Left ventricle myocardium inferior (tissue), 1 donor: ENCODE measurements around the gene TARM1. TPM values are rescaled to one million over a fixed set of nuclear protein-coding genes. Genes with fewer than 3 reads are reported as not detected.

Experiments used
- DNase-seq: peaks from one replicate; pipeline ENCODE4 v3.0.0-alpha.2; 2020
- H3K27ac ChIP-seq: fragments of 200-600 bp; replicated peaks from 2 replicates; pipeline ENCODE4 v1.8.0; 2021
- H3K27me3 ChIP-seq: fragments of 200-600 bp; 2 replicates; pipeline ENCODE4 v1.8.0; 2021; ENCODE audit warnings: low read depth
- H3K36me3 ChIP-seq: fragments of 200-600 bp; 2 replicates; pipeline ENCODE4 v1.8.0; 2021
- H3K4me1 ChIP-seq: fragments of 200-600 bp; 2 replicates; pipeline ENCODE4 v1.8.0; 2021
- H3K4me3 ChIP-seq: fragments of 200-600 bp; 2 replicates; pipeline ENCODE4 v1.8.0; 2021; ENCODE audit warnings: mild to moderate bottlenecking, moderate library complexity
- H3K9me3 ChIP-seq: fragments of 200-600 bp; replicated peaks from 2 replicates; pipeline ENCODE4 v1.8.0; 2021
- intact Hi-C: fragments of 100-400 bp; cut with micrococcal nuclease; formaldehyde crosslinking; loops from one replicate; pipeline ENCODE4 v1.11.0; 2022
- total RNA-seq: library from RNA; stranded (reverse); fragmentation: NEBNext Ultra II Directional; extraction: Animal tissue kit (Norgen Biotek cat#: 25700); gene quantifications from one replicate; pipeline ENCODE4 v1.2.1, GENCODE V29; 2021
- TF ChIP-seq, protein P1 (sequence below): fragments of 200-600 bp; IDR thresholded peaks from 2 replicates; pipeline ENCODE4 v1.8.0; 2021; ENCODE audit warnings: antibody characterized with exemption, mild to moderate bottlenecking, borderline replicate concordance
- donor health status: DM: no; HTN: yes; CAD: no; lungs with severe emphysema.

The TARM1 gene
- total RNA-seq, 1 donor from 2014 or later = not detected

DNA sequence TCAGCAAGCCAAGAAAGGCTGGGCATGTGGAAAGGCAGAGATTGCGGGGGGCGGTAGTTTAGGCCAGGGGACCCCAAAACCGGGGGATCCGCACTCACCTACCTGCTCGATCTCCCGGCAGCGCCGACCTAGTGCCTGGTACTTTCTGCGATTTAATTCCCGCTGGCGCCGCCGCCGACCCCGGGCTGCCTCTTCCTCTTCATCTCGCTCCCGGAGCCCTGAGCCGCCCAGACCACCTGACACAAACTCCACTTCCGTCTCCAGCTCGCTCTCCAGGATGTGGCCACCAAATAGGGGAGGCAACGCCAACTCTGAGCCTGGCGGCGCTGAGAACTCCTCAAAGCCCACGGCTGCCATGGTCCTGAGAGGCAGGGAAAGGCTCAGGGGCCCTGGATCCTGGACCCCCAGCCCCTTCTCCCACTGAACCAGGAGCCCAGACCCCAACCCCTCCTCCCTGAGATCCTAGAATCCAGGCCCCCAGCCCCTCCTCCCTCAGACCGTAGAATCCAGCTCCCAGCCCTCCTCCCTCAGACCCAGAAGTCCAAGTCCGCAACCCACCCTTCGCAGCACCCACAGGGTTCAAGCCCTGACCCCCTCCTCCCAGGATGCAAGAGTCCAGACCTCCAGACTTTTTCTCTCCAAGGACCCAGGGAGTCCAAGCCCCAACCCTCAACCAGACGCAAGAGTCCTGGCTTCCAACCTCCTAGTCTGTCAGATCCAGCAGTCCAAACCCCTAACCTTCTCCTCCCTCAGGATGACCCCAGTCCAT is 33.4 kb upstream of the TARM1 start:
- DNase-seq = no peak
- H3K27ac ChIP-seq = peak overlapping the region; percentile 93

DNA sequence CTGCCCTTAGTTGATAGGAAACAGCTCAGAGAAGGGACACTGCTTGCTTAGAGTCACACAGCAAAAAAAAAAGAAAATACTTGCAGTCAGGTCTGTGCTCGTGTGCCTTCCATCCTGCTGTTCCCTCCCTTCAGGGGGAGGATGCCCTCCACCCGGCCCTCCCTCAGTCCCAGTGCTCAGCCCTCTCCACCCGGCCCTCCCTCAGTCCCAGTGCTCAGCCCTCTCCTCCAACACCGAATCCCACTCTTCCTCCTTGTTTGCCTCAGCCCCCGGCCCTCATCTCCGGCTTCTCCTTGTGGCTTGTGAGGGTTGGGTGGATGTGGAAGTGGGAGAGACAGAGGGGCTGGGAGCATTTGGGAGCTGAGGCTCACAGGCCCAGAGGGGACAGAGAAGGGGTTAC is 28.5 kb upstream of the TARM1 start:
- Histone ChIP-seq H3K36me3 (peaks cover 77% of the 10 kb centered on the region), H3K4me3 (no peak overlapping the region), H3K9me3 (no peaks in the 10 kb centered on the region), H3K27me3 (no peaks in the 10 kb centered on the region), H3K4me1 (peaks cover 12% of the 10 kb centered on the region), H3K27ac (no peak overlapping the region)
- DNase-seq = no peak
- TF ChIP-seq, protein P1, sequence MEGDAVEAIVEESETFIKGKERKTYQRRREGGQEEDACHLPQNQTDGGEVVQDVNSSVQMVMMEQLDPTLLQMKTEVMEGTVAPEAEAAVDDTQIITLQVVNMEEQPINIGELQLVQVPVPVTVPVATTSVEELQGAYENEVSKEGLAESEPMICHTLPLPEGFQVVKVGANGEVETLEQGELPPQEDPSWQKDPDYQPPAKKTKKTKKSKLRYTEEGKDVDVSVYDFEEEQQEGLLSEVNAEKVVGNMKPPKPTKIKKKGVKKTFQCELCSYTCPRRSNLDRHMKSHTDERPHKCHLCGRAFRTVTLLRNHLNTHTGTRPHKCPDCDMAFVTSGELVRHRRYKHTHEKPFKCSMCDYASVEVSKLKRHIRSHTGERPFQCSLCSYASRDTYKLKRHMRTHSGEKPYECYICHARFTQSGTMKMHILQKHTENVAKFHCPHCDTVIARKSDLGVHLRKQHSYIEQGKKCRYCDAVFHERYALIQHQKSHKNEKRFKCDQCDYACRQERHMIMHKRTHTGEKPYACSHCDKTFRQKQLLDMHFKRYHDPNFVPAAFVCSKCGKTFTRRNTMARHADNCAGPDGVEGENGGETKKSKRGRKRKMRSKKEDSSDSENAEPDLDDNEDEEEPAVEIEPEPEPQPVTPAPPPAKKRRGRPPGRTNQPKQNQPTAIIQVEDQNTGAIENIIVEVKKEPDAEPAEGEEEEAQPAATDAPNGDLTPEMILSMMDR = no peak
- intact Hi-C loops = no loop called here

More for the DNA sequence above, 33.4 kb upstream of the TARM1 start:
- TF ChIP-seq, protein P1 = no peak
- Histone ChIP-seq H3K27me3 (no peaks in the 10 kb centered on the region), H3K36me3 (peaks cover 43% of the 10 kb centered on the region), H3K9me3 (no peaks in the 10 kb centered on the region), H3K4me1 (peaks cover 33% of the 10 kb centered on the region), H3K4me3 (peak overlapping the region; percentile 90)
- intact Hi-C loops = no loop called here

DNA sequence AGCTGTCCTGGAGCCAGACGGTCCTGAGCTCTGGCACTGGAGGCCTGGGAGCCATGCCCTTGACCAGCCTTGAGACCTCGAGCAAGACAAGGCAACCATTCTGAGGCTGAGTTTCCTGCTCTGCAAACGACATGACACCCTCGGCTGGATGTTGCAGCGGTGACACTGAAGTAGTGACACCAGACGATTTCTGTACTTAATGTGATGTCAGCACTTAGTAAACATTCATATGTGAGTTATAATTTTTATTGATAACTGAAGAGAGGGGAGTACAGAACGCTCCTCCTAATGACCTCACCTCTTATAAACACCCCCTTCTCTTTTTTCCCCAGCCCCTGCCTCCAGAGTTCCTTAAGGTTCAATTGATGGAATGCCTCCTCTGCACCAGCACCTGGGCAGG is 27.3 kb upstream of the TARM1 start:
- TF ChIP-seq, protein P1 = no peak
- no peaks in the 10 kb centered on the region for H3K27me3 ChIP-seq
- no peak overlapping the region for H3K4me3 ChIP-seq
- H3K27ac ChIP-seq = no peak overlapping the region
- intact Hi-C loops = no loop called here
- no peaks in the 10 kb centered on the region for H3K9me3 ChIP-seq
- DNase-seq = no peak
- peaks cover 78% of the 10 kb centered on the region for H3K36me3 ChIP-seq
- H3K4me1 ChIP-seq = peaks cover 13% of the 10 kb centered on the region

DNA sequence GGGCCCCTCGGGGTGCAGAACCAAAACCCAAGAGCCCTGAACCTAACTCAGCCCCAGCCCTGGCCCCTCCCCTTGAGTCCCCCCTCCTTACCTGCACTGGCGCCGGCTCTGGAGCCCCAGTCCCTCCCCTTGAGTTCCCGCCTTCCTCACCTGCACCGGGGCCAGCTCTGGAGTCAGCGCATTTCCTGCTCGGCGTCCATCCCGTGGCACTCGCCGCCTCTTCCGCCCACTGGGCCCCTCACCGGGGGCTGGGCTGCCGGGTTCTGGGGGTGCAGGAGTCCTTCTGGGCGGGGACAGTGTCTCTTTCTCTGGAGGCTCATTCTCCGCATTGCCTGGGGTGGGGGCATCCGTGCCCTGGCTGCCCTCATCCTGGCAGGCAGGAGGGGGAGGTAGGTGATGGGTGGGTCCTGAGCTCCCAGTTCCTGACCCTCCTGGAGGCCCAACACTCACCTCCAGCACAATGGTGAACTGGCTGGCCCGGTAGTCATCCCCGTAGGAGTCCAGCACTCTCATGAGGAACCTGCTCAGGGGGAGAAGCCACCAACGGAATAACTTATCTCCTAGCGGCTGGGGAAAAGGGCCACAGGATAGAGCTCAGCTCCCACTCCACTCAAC is 26.8 kb upstream of the TARM1 start:
- Histone ChIP-seq H3K4me1 (peaks cover 18% of the 10 kb centered on the region), H3K9me3 (no peaks in the 10 kb centered on the region), H3K27ac (no peak overlapping the region), H3K36me3 (peaks cover 78% of the 10 kb centered on the region), H3K4me3 (no peak overlapping the region), H3K27me3 (no peaks in the 10 kb centered on the region)
- no peak for DNase-seq
- intact Hi-C loops = no loop called here
- TF ChIP-seq, protein P1 = no peak

DNA sequence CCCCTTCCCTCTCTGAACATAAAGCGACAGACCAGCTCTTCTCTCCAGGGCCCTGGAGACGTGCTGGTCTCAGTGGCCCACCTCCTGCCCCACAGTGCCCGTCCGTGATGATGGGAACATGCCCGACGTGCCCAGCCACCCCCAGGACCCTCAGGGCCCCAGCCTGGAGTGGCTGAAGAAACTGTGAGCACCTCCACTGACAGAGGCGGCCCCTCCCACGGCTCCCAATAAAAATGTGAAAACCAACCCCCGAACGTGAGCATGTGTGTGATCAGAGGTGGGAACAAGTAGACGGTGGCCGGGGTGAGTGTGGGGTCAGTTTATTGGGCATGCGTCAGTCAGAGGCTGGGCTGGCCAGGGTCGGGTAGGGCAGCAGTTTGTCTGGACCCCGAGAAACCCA is 25.6 kb upstream of the TARM1 start:
- Histone ChIP-seq H3K27ac (no peak overlapping the region), H3K36me3 (peaks cover 69% of the 10 kb centered on the region), H3K9me3 (no peaks in the 10 kb centered on the region), H3K4me3 (no peak overlapping the region), H3K27me3 (no peaks in the 10 kb centered on the region), H3K4me1 (peaks cover 27% of the 10 kb centered on the region)
- TF ChIP-seq, protein P1 = no peak
- intact Hi-C loops = no loop called here
- peak; percentile 12 for DNase-seq
